GM21723 (cell line): ENCODE data around the gene STAB2.
"Not testable (repeated sequence)": the region's sequence is repeated elsewhere in the genome, so short reads cannot be mapped to it uniquely, and the experiment has no call there.

Experiments
- ATAC-seq: cut with Tn5 transposase; IDR thresholded peaks from one replicate; pipeline ENCODE4 v1.9.1; 2021; ENCODE audit warnings: mild to moderate bottlenecking, moderate library complexity; ENCODE audit not compliant: unreplicated experiment

The STAB2 gene

GRCh38 chr12:103805655-103806360 lies 218.7 kb downstream of the STAB2 start:
- ATAC-seq, result no peak

GRCh38 chr12:103806803-103807202 lies 219.7 kb downstream of the STAB2 start:
- ATAC-seq, result no peak

- ATAC-seq, result no peak
These were observed 220.6 kb downstream of the STAB2 start for GRCh38 chr12:103807561-103808238.

- ATAC-seq, result no peak
These were observed 221.3 kb downstream of the STAB2 start for GRCh38 chr12:103808239-103808880.

GRCh38 chr12:103809154-103809553 lies 222.1 kb downstream of the STAB2 start:
- no peak for ATAC-seq

- ATAC-seq, result not testable (repeated sequence)
These were observed 222.6 kb downstream of the STAB2 start for GRCh38 chr12:103809639-103810038.

- ATAC-seq, result no peak
These were observed 223.0 kb downstream of the STAB2 start for GRCh38 chr12:103810111-103810510.

GRCh38 chr12:103811791-103812190 lies 224.7 kb downstream of the STAB2 start:
- ATAC-seq, result no peak

GRCh38 chr12:103812789-103813188 lies 225.7 kb downstream of the STAB2 start:
- ATAC-seq, result no peak

- no peak for ATAC-seq
These were observed 226.4 kb downstream of the STAB2 start for GRCh38 chr12:103813426-103813825.

- ATAC-seq, result no peak
These were observed 226.9 kb downstream of the STAB2 start for GRCh38 chr12:103813949-103814348.

- ATAC-seq, result no peak
These were observed 227.4 kb downstream of the STAB2 start for GRCh38 chr12:103814436-103814835.
